Measurements from ENCODE around the gene HK1. TPM values are rescaled to one million over a fixed set of nuclear protein-coding genes. Genes with fewer than 3 reads are reported as not detected.

The HK1 gene
- total RNA-seq, 2 donors from 2014 or later: 15.8 to 17.1 TPM

DNA sequence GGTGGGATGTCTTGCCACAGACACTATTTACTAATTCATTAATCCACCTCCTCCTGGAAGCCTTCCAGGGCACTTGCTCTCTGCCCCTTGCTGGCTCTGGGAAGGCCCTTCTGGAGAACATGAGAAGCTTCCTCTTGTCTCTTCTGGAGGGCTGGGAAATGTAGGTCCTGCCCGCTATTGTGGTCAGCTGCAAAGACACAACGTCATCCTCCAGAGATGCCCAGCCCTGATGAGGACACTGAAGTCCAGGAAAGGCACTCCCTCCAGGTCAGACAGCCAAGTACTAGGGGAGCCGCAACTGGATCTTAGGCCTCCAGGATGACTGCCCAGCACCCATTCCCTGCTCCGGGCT, 148.1 kb downstream of the HK1 start:
- TF ChIP-seq POLR2A (IDR thresholded peaks at IDR 0.05): no peak
- no peak for TF ChIP-seq CTCF (IDR thresholded peaks at IDR 0.05)
- DNase-seq (no peak), ATAC-seq (no peak)
- Histone ChIP-seq H3K4me3 (no peak overlapping the region), H3K4me1 (peaks cover 9% of the 10 kb centered on the region), H3K36me3 (replicated peaks in 1 of 2; ENCODE audit: insufficient read depth in 1 of 2, low read depth in 2 of 2) (no peaks in the 10 kb centered on the region), H3K27ac (peak overlapping the region; percentile 12 to 55 (median 34)), H3K27me3 (no peaks in the 10 kb centered on the region), H3K9me3 (no peaks in the 10 kb centered on the region)
- intact Hi-C loops (cut with DNase I): no loop called here
- 81 to 90% methylated on average over 2 to 4 of the region's 4 CpGs for WGBS, 2 donors

DNA sequence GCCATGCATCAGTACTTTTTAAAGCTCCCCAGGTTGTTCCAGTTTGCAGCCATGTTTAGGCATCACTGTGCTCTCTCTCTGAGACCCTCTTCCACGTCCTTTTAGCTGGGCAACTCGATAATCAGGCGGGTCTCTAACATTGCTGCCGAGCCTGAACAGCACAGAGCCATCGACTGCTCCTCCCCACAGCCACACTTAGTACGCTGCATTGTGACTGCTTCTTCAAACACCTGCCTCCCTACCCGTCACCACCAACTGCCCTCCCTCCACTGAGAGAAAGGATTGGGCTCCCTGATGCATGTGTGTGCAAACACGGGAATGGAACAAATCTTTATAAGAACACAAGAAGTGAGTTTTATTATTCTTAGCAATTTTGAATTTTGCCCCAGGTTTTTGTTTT, 149.9 kb downstream of the HK1 start:
- intact Hi-C loops (cut with DNase I): no loop called here
- H3K4me1 ChIP-seq: peaks cover 9% of the 10 kb centered on the region
- no peak for TF ChIP-seq CTCF (IDR thresholded peaks at IDR 0.05)
- no peak for TF ChIP-seq POLR2A (IDR thresholded peaks at IDR 0.05)
- H3K4me3 ChIP-seq: no peak overlapping the region
- H3K36me3 ChIP-seq (replicated peaks in 1 of 2; ENCODE audit: insufficient read depth in 1 of 2, low read depth in 2 of 2): no peaks in the 10 kb centered on the region
- no peak overlapping the region for H3K27ac ChIP-seq
- no peaks in the 10 kb centered on the region for H3K9me3 ChIP-seq
- no peak for DNase-seq
- ATAC-seq: no peak
- WGBS, 2 donors: 35 to 47% methylated on average over 8 of the region's 8 CpGs
- H3K27me3 ChIP-seq: no peaks in the 10 kb centered on the region

DNA sequence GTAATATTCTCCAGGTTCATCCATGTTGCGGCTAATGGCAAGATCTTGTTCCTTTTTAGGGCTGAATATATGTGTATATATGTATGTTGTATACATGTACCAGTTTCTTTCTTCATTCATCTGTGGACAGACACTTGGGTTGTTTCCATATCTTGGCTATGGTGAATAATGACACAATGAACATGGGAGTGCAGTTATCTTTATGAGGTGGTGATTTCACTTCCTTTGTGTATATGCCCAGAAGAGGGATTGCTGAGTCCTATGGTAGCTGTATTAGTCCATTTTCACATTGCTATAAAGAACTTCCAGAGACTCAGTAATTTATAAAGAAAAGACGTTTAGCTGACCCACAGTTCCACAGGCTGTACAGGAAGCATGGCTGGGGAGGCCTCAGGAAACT, 155.9 kb downstream of the HK1 start:
- Histone ChIP-seq H3K4me1 (peaks cover 10% of the 10 kb centered on the region), H3K9me3 (no peaks in the 10 kb centered on the region), H3K4me3 (no peak overlapping the region), H3K36me3 (replicated peaks in 1 of 2; ENCODE audit: insufficient read depth in 1 of 2, low read depth in 2 of 2) (no peaks in the 10 kb centered on the region), H3K27ac (no peak overlapping the region), H3K27me3 (no peaks in the 10 kb centered on the region)
- TF ChIP-seq CTCF (IDR thresholded peaks at IDR 0.05): no peak
- no peak for TF ChIP-seq POLR2A (IDR thresholded peaks at IDR 0.05)
- WGBS, 2 donors: 64 to 79% methylated on average over 2 of the region's 2 CpGs
- DNase-seq (no peak), ATAC-seq (no peak)
- intact Hi-C loops (cut with DNase I): no loop called here

DNA sequence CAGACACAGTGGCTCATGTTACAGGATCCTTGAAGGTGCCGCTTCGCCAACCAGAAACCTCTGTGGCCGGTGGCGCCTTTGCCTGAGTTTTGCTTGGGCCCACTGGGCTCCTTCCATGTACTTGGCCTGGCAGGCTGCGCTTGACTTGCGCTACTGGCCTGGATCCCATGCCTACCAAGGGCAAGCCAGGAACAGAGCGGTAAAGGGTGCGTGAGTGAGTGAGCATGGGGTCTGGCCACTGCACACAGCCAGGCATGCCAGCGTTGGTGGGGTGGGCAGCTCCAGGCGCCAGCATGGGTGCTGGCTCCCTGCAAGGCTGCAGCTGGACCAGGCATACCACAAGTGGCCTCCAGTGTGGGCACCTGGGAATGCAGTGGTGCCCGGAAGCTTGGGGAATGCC, 156.6 kb downstream of the HK1 start:
- ATAC-seq (no peak), DNase-seq (no peak)
- no peak overlapping the region for H3K4me3 ChIP-seq
- WGBS, 2 donors: 92 to 100% methylated on average over 6 to 11 of the region's 11 CpGs
- intact Hi-C loops (cut with DNase I): no loop called here
- peaks cover 16% of the 10 kb centered on the region for H3K4me1 ChIP-seq
- H3K36me3 ChIP-seq (replicated peaks in 1 of 2; ENCODE audit: insufficient read depth in 1 of 2, low read depth in 2 of 2): no peaks in the 10 kb centered on the region
- H3K27ac ChIP-seq: no peak overlapping the region
- TF ChIP-seq POLR2A (IDR thresholded peaks at IDR 0.05): no peak
- no peak for TF ChIP-seq CTCF (IDR thresholded peaks at IDR 0.05)
- H3K27me3 ChIP-seq: no peaks in the 10 kb centered on the region
- H3K9me3 ChIP-seq: no peaks in the 10 kb centered on the region

DNA sequence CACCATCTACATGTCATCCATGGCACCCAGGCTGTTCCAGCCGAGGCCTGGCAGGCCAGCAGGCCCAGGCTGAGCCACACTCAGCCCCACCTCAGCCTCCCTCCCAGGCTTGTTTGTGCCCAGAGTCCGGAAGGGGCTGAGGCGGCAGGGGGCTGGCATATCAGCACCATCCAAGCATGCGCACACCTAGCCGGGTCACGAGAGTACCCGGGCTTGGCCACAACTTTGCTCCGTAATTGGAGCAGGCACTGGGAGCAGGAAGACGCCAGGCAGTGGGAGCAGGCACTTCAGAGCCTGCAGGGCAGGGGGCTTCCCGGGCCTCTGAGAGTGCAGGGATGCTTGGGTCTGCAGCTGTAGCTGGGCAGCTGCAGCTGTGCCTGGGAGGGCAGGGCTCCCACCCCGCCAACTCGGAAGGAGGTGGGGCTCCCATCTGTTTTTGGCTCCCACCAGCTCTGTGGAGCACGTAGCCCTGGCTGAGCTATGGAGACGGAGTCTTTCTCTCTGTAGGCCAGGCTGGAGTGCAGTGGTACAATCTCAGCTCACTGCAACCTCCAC, 157.7 kb downstream of the HK1 start:
- intact Hi-C loops (cut with DNase I): no loop called here
- ATAC-seq (no peak), DNase-seq (no peak)

More for the DNA sequence above, 157.7 kb downstream of the HK1 start:
- H3K4me3 ChIP-seq: no peak overlapping the region
- H3K36me3 ChIP-seq (replicated peaks in 1 of 2; ENCODE audit: insufficient read depth in 1 of 2, low read depth in 2 of 2): no peaks in the 10 kb centered on the region
- WGBS, 2 donors: 82% methylated on average over 4 to 14 of the region's 14 CpGs
- H3K27me3 ChIP-seq: no peaks in the 10 kb centered on the region
- TF ChIP-seq POLR2A (IDR thresholded peaks at IDR 0.05) (no peak), CTCF (IDR thresholded peaks at IDR 0.05) (no peak)
- H3K9me3 ChIP-seq: no peaks in the 10 kb centered on the region
- H3K27ac ChIP-seq: no peak overlapping the region
- peaks cover 16% of the 10 kb centered on the region for H3K4me1 ChIP-seq
